Subcutaneous abdominal adipose tissue (tissue), 5 donors: ENCODE measurements around the gene APOBEC3C.
"Not testable (repeated sequence)": the region's sequence is repeated elsewhere in the genome, so short reads cannot be mapped to it uniquely, and the experiment has no call there.

Experiments used
- H3K27ac ChIP-seq: one replicate; pipeline ENCODE4 v1.7.0; 2013; ENCODE audit warnings: low read depth, mild to moderate bottlenecking, inconsistent platforms, low read length, moderate library complexity
- H3K27me3 ChIP-seq, 5 donors: one replicate each; pipeline ENCODE4 v1.7.0; 2013; ENCODE audit warnings: low read length in 5 of 5, inconsistent platforms in 1 of 5; ENCODE audit not compliant: control insufficient read depth in 5 of 5, insufficient read depth in 4 of 5
- H3K36me3 ChIP-seq, 5 donors: one replicate each; pipeline ENCODE4 v1.7.0; 2013; ENCODE audit warnings: low read length in 5 of 5; ENCODE audit not compliant: control insufficient read depth in 5 of 5, insufficient read depth in 5 of 5
- H3K4me1 ChIP-seq, 5 donors: one replicate each; pipeline ENCODE4 v1.7.0; 2013; ENCODE audit warnings: low read length in 5 of 5, mild to moderate bottlenecking in 3 of 5, moderate library complexity in 1 of 5; ENCODE audit not compliant: control insufficient read depth in 5 of 5, insufficient read depth in 5 of 5
- H3K4me3 ChIP-seq, 5 donors: one replicate each; pipeline ENCODE4 v1.7.0; 2013; ENCODE audit warnings: low read length in 5 of 5, low read depth in 1 of 5
- H3K9ac ChIP-seq, 5 donors: one replicate each; pipeline ENCODE4 v1.7.0; 2013; ENCODE audit warnings: low read length in 5 of 5, mild to moderate bottlenecking in 4 of 5, moderate library complexity in 3 of 5
- H3K9me3 ChIP-seq, 5 donors: one replicate each; pipeline ENCODE4 v1.7.0; 2013; ENCODE audit warnings: low read length in 5 of 5; ENCODE audit not compliant: control insufficient read depth in 5 of 5
- donor health status: healthy.
- donor health status: healthy.
- donor health status: healthy.
- donor health status: healthy.
- donor health status: healthy.

Gene APOBEC3C

GRCh38 chr22:39055658-39056057 lies 41.6 kb downstream of the APOBEC3C start:
- Histone ChIP-seq H3K27ac (no peak overlapping the region), H3K9ac (no peak overlapping the region), H3K36me3 (no peaks in the 10 kb centered on the region), H3K4me3 (no peak overlapping the region), H3K4me1 (no peaks in the 10 kb centered on the region), H3K9me3 (peaks cover 0 to 4% (median 0%) of the 10 kb centered on the region in 5 donors), H3K27me3 (no peaks in the 10 kb centered on the region)

DNA sequence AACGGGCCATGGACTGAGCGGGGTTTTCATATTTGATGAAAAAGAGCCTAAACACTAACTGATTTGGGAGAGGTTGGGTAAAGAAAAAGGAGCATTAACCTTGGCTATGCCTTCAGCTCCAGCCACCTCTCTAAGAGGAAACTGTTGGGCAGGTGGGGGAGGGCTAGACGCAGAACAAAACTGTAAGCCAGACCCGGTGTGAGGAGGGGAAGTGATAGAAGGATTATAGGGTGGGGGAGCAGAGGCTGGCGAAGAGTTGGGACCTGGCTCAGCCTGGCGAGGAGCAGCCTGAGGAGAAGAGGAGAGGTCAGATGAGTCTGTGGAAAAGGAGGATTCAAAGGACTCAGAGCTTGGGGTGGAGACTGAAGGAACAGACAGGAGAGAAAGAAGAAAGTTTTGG lies 47.2 kb downstream of the APOBEC3C start:
- not testable (repeated sequence) for H3K9me3 ChIP-seq, H3K4me1 ChIP-seq, H3K9ac ChIP-seq, H3K27ac ChIP-seq, H3K4me3 ChIP-seq, H3K27me3 ChIP-seq, H3K36me3 ChIP-seq

DNA sequence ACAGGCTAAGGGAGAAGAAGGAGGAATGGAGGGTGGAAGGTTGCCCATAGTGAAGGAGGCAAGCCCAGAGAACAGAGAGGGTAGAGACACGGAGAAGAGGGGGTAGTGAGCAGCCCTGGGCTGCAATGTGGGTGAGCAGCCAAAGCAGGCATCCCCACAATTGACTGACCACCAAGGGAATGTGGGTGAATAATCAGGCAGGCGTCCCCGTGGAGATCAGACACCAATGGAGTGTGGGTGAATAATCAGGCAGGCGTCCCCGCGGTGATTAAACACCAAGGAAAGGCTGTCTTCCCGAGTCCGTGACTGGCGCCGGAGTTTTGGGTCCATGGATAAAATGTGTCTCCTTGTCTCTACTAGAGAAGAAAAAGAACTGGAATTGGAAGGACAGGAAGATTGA lies 47.9 kb downstream of the APOBEC3C start:
- not testable (repeated sequence) for H3K27ac ChIP-seq, H3K36me3 ChIP-seq, H3K4me1 ChIP-seq, H3K27me3 ChIP-seq, H3K9me3 ChIP-seq, H3K4me3 ChIP-seq, H3K9ac ChIP-seq

- H3K9ac ChIP-seq, H3K27ac ChIP-seq, H3K4me1 ChIP-seq, H3K9me3 ChIP-seq, H3K4me3 ChIP-seq, H3K36me3 ChIP-seq, H3K27me3 ChIP-seq: not testable (repeated sequence)
Measured at GRCh38 chr22:39063904-39064303, 49.8 kb downstream of the APOBEC3C start.

- H3K4me1 ChIP-seq, H3K9ac ChIP-seq, H3K9me3 ChIP-seq, H3K27ac ChIP-seq, H3K4me3 ChIP-seq, H3K27me3 ChIP-seq, H3K36me3 ChIP-seq: not testable (repeated sequence)
Measured at GRCh38 chr22:39066442-39067276, 52.6 kb downstream of the APOBEC3C start.

DNA sequence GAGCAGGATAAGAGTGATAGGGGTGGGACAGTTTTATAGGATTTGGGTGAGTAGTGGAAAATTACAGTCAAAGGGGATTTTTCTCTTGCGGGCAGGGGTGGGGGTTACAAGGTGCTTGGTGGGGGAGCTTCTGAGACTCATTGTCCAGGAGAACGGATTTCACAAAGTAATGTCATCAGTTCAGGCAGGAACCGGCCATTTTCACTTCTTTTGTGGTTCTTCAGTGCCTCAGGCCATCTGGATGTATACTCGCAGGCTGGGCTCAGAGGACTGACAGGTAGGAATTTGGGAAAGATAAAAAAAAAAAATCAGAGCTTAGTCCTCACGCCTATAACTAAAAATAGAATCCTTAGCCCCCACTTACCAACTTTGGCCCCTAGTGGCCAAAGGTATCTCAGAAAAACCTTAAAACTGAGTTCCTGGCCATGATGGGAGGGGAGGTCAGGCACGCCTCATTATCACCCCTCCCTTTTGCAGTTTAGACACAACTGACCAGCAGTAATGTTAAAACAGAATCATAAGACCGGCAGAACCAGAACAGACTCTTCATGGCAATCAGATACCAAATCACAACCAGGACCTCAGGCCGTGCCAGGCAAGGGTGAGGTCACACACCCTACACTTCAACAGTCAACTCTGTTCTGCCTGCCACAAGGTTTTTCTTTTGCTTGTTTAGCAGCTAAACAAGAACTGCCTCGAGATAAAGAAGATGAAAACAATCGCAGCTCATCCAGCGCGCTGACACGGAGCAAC lies 54.2 kb downstream of the APOBEC3C start:
- Histone ChIP-seq H3K27me3 (no peaks in the 10 kb centered on the region), H3K9me3 (no peaks in the 10 kb centered on the region), H3K4me3 (no peak overlapping the region), H3K4me1 (no peaks in the 10 kb centered on the region), H3K9ac (no peak overlapping the region), H3K36me3 (no peaks in the 10 kb centered on the region), H3K27ac (no peak overlapping the region)
